ENCODE measurements around the gene GNAZ. TPM values are rescaled to one million over a fixed set of nuclear protein-coding genes. Genes with fewer than 3 reads are reported as not detected.

The GNAZ gene
- total RNA-seq, 1 experiment from 2014 or later, result 5.0 TPM

DNA sequence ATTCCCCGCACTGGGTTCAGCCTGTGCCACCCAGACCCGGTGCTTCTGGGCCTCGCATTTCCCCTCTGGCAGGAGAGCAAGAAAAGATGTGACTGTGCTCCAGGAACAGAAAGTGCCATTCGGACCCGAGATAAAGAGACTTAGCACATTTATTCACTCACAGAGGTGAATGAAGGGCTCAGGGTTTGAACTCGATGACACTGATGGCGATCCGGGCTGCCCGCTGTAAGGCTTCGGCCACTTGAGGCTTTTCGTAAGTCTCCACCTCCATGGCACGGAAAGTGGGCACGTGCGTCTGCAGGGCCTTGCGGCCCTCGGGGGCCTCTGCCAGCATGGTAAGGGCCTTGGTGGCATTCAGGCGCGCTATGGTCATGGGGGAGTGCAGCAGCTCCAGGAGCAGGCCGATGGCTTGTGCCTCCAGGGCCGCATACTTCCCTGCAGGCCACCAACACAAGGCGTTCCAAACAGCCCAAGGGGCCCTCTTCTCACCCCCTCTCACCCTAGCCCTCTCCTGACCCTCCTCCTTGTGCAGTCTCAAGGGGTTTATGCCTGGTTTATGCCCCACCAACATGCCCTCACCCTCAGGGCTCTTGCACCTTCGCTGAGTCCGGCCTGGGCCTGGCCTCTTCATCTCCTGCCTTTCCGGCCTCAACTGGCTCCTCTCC is 10.9 kb upstream of the GNAZ start:
- Histone ChIP-seq H4K5ac (ENCODE audit: insufficient read length, low read depth, low read length) (no peak overlapping the region), H3K27me3 (ENCODE audit: insufficient read depth, low read length) (no peaks in the 10 kb centered on the region; the same call in 1 of the 2 replicates), H3K4me2 (ENCODE audit: insufficient read depth, insufficient read length, low read length) (no peak overlapping the region), H4K91ac (ENCODE audit: insufficient read length, low read depth, low read length) (no peak overlapping the region), H2BK20ac (ENCODE audit: low read depth, low read length, poor library complexity, severe bottlenecking) (no peak overlapping the region), H2AFZ (ENCODE audit: low read length) (no peak overlapping the region), H2BK15ac (ENCODE audit: low read depth, low read length) (no peak overlapping the region), H3K9ac (ENCODE audit: extremely low read depth, insufficient read length, low read length) (no peak overlapping the region), H4K20me1 (ENCODE audit: control insufficient read depth, insufficient read depth, insufficient read length) (no peaks in the 10 kb centered on the region), H3K79me2 (ENCODE audit: insufficient read depth, low read length) (no peaks in the 10 kb centered on the region), H3K4ac (ENCODE audit: low read depth, low read length) (no peak overlapping the region), H2AK5ac (ENCODE audit: insufficient read length, low read length) (no peak overlapping the region), H3K56ac (ENCODE audit: insufficient read length, low read depth, low read length) (no peak overlapping the region), H2BK120ac (ENCODE audit: low read depth, low read length, poor library complexity, severe bottlenecking) (no peak overlapping the region), H3K23me2 (ENCODE audit: insufficient read length, low read depth, low read length, poor library complexity, severe bottlenecking) (no peaks in the 10 kb centered on the region), H3K79me1 (ENCODE audit: insufficient read depth, low read depth, low read length, poor library complexity, severe bottlenecking) (no peaks in the 10 kb centered on the region), H3T11ph (ENCODE audit: low read length) (no peak overlapping the region), H3K23ac (ENCODE audit: insufficient read length, low read depth, low read length) (no peak overlapping the region), H2BK5ac (ENCODE audit: insufficient read length, low read length) (no peak overlapping the region), H3K9me3 (ENCODE audit: control insufficient read depth, low read depth, low read length) (no peaks in the 10 kb centered on the region), H3K14ac (ENCODE audit: insufficient read depth, low read length) (no peak overlapping the region), H3K18ac (ENCODE audit: insufficient read length, low read depth, low read length) (no peak overlapping the region), H3K27ac (ENCODE audit: insufficient read length, low read depth, low read length) (no peak overlapping the region), H3K4me1 (ENCODE audit: insufficient read depth, low read length) (no peaks in the 10 kb centered on the region), H2BK12ac (ENCODE audit: insufficient read length, low read depth, low read length) (no peak overlapping the region), H4K8ac (replicated peaks; ENCODE audit: insufficient read length, low read depth, low read length) (no peak overlapping the region)
- peaks cover 0 to 4% (median 0%) of the 10 kb centered on the region in 3 experiments; a peak in 2 of 7 replicates for H3K36me3 Mint-ChIP-seq (ENCODE audit: insufficient read depth in 1 of 3, low read depth in 3 of 3)
- TF ChIP-seq, protein P1, sequence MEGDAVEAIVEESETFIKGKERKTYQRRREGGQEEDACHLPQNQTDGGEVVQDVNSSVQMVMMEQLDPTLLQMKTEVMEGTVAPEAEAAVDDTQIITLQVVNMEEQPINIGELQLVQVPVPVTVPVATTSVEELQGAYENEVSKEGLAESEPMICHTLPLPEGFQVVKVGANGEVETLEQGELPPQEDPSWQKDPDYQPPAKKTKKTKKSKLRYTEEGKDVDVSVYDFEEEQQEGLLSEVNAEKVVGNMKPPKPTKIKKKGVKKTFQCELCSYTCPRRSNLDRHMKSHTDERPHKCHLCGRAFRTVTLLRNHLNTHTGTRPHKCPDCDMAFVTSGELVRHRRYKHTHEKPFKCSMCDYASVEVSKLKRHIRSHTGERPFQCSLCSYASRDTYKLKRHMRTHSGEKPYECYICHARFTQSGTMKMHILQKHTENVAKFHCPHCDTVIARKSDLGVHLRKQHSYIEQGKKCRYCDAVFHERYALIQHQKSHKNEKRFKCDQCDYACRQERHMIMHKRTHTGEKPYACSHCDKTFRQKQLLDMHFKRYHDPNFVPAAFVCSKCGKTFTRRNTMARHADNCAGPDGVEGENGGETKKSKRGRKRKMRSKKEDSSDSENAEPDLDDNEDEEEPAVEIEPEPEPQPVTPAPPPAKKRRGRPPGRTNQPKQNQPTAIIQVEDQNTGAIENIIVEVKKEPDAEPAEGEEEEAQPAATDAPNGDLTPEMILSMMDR (conservative IDR thresholded peaks at IDR 0.05), result no peak
- H3K4me3 Mint-ChIP-seq, result no peak overlapping the region
- no CpG with 5 or more reads among the region's 24 CpGs for WGBS (ENCODE audit: extremely low coverage, insufficient read length, low lambda C conversion rate)
- H3K9me3 Mint-ChIP-seq, result peaks cover 5 to 11% of the 10 kb centered on the region in 2 experiments; a peak in 3 of 5 replicates
- peaks cover 4 to 17% of the 10 kb centered on the region in 2 experiments for H3K4me1 Mint-ChIP-seq
- DNase-seq, result peak; percentile 21
- H3K27ac Mint-ChIP-seq, result no peak overlapping the region
- H3K27me3 Mint-ChIP-seq (ENCODE audit: low read depth), result peaks cover 78% of the 10 kb centered on the region
